ENCODE data around the gene TALDO1.

TALDO1 gene

DNA sequence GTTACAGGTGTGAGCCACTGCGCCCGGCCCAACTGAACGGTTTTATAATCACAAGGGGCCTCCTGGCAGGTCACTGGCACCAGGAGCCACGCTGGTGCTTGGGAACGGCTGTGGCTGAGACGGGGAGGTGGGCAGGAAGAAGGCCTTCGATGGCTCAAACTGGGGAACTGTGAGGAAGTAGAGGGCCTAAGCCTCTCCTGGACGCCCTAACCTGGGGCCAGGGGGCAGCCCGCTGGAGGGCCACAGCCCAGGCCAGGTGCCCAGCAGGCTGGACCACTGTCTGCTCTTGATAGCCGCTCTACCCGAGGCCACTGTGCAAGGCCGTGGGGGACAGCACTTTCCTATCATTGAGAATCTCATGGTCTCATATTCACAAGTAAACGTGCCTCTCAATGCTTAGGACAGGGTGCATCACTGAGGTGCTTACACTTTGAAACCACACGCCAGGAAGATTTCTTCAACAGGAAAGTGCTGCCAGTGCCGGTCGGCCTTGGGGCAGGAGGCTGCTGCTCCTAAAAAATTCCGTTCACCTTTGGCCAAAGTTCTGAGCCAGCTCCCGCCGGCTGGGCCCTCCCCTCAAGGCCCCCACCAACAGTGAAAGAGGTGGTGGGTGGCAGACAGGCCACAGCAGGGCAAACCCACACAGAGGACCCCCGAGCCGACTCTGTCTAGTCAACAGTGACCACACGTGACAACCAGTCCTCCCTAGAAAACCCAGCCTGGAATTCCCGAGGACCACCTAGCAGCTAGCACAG, 22.8 kb downstream of the TALDO1 start:
- H3K9me2 ChIP-seq (replicated peaks; ENCODE audit: control insufficient read depth, low read length), result no peaks in the 10 kb centered on the region
- peaks cover 28% of the 10 kb centered on the region for H3K79me2 ChIP-seq (ENCODE audit: control insufficient read depth, low read length)
- H3K27ac ChIP-seq (ENCODE audit: low read depth, low read length), result no peak overlapping the region
- H4K20me1 ChIP-seq (ENCODE audit: control insufficient read depth, insufficient read depth, low read depth, low read length), result peaks cover 3% of the 10 kb centered on the region; the same call in 1 of the 2 replicates
- no peaks in the 10 kb centered on the region; the same call in 1 of the 2 replicates for H3K4me1 ChIP-seq (ENCODE audit: control insufficient read depth, low read length)
- H3F3A ChIP-seq (ENCODE audit: control insufficient read depth, insufficient read depth), result peaks cover 9% of the 10 kb centered on the region
- TF ChIP-seq EZH2phosphoT487 (IDR thresholded peaks at IDR 0.05; ENCODE audit: borderline replicate concordance, low read length) (no peak), CTCF (IDR thresholded peaks at IDR 0.05; ENCODE audit: low read depth, low read length, poor library complexity, severe bottlenecking) (no peak)
- peaks cover 76% of the 10 kb centered on the region for H3K36me3 ChIP-seq (ENCODE audit: control insufficient read depth, low read length)
- H3K27me3 ChIP-seq (ENCODE audit: control insufficient read depth, low read length), result no peaks in the 10 kb centered on the region
- H3K9me3 ChIP-seq (ENCODE audit: control insufficient read depth, insufficient read depth, low read length), result no peaks in the 10 kb centered on the region
- H3K4me2 ChIP-seq (ENCODE audit: low read length), result no peak overlapping the region
- no peak overlapping the region for H3K4me3 ChIP-seq (ENCODE audit: low read length)

DNA sequence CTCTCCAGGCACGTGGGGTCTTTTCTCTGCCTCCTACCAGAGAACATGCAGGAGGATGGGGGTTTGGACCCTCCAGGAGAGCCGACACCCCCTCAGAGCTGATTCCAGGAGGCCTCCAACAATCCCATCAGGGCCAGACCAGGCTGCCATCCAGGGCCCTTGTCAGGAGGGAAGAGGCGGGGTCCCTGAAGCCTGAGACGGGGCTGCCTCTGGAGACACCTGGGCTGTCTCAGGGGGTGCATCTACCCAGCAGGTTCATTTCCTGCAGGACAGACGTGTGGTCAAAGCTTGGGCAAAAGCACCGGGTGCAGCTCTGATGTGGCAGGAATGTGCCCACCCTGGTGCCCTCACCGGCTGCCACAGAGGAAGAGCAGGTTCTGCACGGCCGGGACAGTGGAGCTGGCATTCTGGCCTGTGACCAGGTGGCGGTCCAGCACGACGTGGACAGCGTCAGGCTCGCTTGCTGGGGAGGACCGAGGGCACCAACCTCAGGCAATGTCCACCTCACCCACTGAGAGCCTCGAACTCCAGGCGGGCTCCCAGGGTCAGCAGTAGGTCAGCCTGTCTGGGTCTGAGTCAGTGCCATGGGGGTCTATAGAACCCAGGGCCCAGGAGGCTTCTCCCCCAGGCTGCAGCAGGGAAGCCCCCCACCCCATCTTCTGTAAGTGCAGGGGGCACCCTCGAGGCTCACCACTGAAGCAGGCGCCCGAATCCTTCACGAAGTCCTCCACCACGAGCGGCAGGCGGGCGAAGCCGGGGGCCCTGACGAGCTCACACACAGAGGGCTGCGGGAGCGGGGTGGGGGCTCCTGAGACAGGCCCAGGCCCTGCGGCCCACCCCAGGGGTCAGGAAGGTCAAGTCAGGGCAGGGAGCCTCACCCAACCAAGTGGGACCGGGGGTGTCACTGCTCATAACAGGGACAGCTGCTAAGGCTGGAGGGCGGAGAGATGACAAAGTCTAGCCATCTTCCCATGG, 23.7 kb downstream of the TALDO1 start:
- Histone ChIP-seq H3K27me3 (ENCODE audit: control insufficient read depth, low read length) (no peaks in the 10 kb centered on the region), H3K4me3 (ENCODE audit: low read length) (no peak overlapping the region), H3K4me2 (ENCODE audit: low read length) (no peak overlapping the region), H3K27ac (ENCODE audit: low read depth, low read length) (no peak overlapping the region), H3K4me1 (ENCODE audit: control insufficient read depth, low read length) (peaks cover 6% of the 10 kb centered on the region), H3K9me2 (replicated peaks; ENCODE audit: control insufficient read depth, low read length) (no peaks in the 10 kb centered on the region), H3K79me2 (ENCODE audit: control insufficient read depth, low read length) (peaks cover 36% of the 10 kb centered on the region), H3F3A (ENCODE audit: control insufficient read depth, insufficient read depth) (peaks cover 9% of the 10 kb centered on the region), H3K36me3 (ENCODE audit: control insufficient read depth, low read length) (peaks cover 72% of the 10 kb centered on the region), H4K20me1 (ENCODE audit: control insufficient read depth, insufficient read depth, low read depth, low read length) (peaks cover 3% of the 10 kb centered on the region; the same call in 1 of the 2 replicates), H3K9me3 (ENCODE audit: control insufficient read depth, insufficient read depth, low read length) (no peaks in the 10 kb centered on the region)
- TF ChIP-seq EZH2phosphoT487 (IDR thresholded peaks at IDR 0.05; ENCODE audit: borderline replicate concordance, low read length) (no peak), CTCF (IDR thresholded peaks at IDR 0.05; ENCODE audit: low read depth, low read length, poor library complexity, severe bottlenecking) (no peak)

DNA sequence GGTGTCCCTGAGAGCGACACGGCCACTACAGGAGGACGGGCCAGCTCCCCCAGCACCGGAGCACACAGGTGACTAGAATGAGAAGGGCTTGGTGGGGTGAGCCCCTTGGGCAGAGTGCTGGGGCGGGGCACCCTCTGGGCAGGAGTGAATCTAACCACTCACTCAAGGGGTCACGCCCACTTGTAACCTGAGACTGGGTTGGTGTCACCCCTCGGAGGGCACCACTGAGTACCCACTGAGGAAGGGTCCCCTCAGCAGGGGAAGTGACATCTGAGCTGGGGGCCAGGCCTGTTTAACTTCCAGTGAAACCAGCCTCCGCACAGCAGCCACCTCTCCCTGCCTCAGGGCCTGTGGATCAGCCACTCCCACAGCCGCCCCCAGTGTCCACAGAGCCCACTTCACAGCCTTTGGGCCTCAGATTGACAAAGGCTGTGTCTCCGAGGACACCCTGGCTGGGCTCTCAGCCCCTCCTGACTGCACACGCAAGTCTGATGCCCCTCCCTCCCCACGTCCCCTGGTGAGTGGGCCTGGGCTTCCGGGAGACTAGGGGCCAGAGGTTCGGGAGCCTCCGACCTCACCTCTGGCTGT, 24.4 kb downstream of the TALDO1 start:
- Histone ChIP-seq H3K9me3 (ENCODE audit: control insufficient read depth, insufficient read depth, low read length) (no peaks in the 10 kb centered on the region), H3K4me1 (ENCODE audit: control insufficient read depth, low read length) (peaks cover 6% of the 10 kb centered on the region), H3F3A (ENCODE audit: control insufficient read depth, insufficient read depth) (peaks cover 5% of the 10 kb centered on the region), H3K4me2 (ENCODE audit: low read length) (no peak overlapping the region), H3K79me2 (ENCODE audit: control insufficient read depth, low read length) (peaks cover 44% of the 10 kb centered on the region), H3K27me3 (ENCODE audit: control insufficient read depth, low read length) (no peaks in the 10 kb centered on the region), H3K4me3 (ENCODE audit: low read length) (no peak overlapping the region), H3K27ac (ENCODE audit: low read depth, low read length) (no peak overlapping the region), H3K36me3 (ENCODE audit: control insufficient read depth, low read length) (peaks cover 66% of the 10 kb centered on the region), H3K9me2 (replicated peaks; ENCODE audit: control insufficient read depth, low read length) (no peaks in the 10 kb centered on the region), H4K20me1 (ENCODE audit: control insufficient read depth, insufficient read depth, low read depth, low read length) (peaks cover 1% of the 10 kb centered on the region; the same call in 1 of the 2 replicates)
- TF ChIP-seq EZH2phosphoT487 (IDR thresholded peaks at IDR 0.05; ENCODE audit: borderline replicate concordance, low read length), result no peak
- TF ChIP-seq CTCF (IDR thresholded peaks at IDR 0.05; ENCODE audit: low read depth, low read length, poor library complexity, severe bottlenecking), result no peak

All from DOHH2 (cell line).